ENCODE results near the gene CBFA2T2. TPM values are rescaled to one million over a fixed set of nuclear protein-coding genes. Genes with fewer than 3 reads are reported as not detected.

Gene CBFA2T2
- total and polyA plus RNA-seq, 2 donors (not counting 1 experiment from before 2014, with no cell fraction given) = 26.9 to 30.0 TPM

DNA sequence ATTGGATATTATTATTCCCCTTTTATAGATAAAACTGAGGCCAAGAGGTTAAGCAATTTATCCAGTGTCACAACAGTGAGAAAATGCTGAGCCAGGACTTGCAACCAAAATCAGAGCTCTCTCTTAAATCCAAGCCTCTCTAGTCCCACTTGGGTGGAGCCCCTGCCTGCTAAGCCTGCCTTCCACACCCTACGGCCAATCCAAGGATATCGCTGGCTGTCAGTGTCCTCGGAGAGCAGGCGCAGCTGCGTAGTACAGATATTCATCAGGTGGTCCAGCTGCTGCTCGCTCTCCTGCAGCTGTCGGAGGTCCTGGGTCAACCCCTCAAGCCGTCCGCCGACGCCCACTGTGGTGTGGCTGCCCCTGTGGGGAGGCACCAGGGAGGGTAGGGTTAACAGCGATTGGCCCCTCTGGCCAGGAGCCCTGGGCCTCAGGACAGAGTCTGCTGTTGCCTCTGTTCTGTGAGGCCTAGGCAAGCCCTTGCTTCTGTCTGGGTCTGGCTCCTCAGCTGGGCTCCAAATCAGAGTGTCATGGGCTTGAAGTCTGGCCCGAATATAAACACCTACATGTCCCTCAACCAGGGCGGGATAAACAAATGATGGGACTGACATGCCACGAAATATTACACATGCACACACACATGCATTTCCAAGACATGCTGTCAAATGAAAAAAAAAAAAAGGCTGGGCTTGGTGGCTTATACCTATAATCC is 188.3 kb downstream of the CBFA2T2 start:
- no peak for TF ChIP-seq EZH2 (IDR thresholded peaks at IDR 0.05; ENCODE audit: borderline replicate concordance, insufficient read depth, low read depth, low read length, poor library complexity, severe bottlenecking)
- TF ChIP-seq, protein P1, sequence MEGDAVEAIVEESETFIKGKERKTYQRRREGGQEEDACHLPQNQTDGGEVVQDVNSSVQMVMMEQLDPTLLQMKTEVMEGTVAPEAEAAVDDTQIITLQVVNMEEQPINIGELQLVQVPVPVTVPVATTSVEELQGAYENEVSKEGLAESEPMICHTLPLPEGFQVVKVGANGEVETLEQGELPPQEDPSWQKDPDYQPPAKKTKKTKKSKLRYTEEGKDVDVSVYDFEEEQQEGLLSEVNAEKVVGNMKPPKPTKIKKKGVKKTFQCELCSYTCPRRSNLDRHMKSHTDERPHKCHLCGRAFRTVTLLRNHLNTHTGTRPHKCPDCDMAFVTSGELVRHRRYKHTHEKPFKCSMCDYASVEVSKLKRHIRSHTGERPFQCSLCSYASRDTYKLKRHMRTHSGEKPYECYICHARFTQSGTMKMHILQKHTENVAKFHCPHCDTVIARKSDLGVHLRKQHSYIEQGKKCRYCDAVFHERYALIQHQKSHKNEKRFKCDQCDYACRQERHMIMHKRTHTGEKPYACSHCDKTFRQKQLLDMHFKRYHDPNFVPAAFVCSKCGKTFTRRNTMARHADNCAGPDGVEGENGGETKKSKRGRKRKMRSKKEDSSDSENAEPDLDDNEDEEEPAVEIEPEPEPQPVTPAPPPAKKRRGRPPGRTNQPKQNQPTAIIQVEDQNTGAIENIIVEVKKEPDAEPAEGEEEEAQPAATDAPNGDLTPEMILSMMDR (IDR thresholded peaks at IDR 0.05) = no peak
- H3K27me3 ChIP-seq (replicated peaks in 1 of 4; ENCODE audit: control extremely low read depth in 1 of 4, control insufficient read depth in 3 of 4, insufficient read depth in 4 of 4, low read length in 3 of 4) = no peaks in the 10 kb centered on the region
- peaks cover 34 to 37% of the 10 kb centered on the region in 2 donors for H3K4me1 ChIP-seq (ENCODE audit: control insufficient read depth in 2 of 2, insufficient read depth in 2 of 2, low read length in 2 of 2)
- peaks cover 41% of the 10 kb centered on the region for H3K4me1 Mint-ChIP-seq
- ChIA-PET POLR2A (no interaction called here), CTCF (interaction anchor here (1.7 to 2.2 kb wide), 2 partner anchors 10 to 11 kb away, joined by 5 to 29 read pairs; partner anchors contain the start of gene ACTL10)
- peaks cover 3% of the 10 kb centered on the region for H3K79me2 ChIP-seq (ENCODE audit: control insufficient read depth, insufficient read depth, low read length)
- H3K4me3 ChIP-seq (ENCODE audit: control extremely low read depth in 1 of 5, extremely low read depth in 1 of 5, insufficient read depth in 1 of 5, low read depth in 2 of 5, low read length in 4 of 5) = no peak overlapping the region
- no peaks in the 10 kb centered on the region for H3K9me3 Mint-ChIP-seq (ENCODE audit: insufficient read depth)
- H4K20me1 ChIP-seq (ENCODE audit: control insufficient read depth, insufficient read depth, low read length, poor library complexity, severe bottlenecking) = no peaks in the 10 kb centered on the region
- no peaks in the 10 kb centered on the region for H3K9me3 ChIP-seq (ENCODE audit: control extremely low read depth in 1 of 3, control insufficient read depth in 2 of 3, insufficient read depth in 1 of 3, low read length in 2 of 3)
- no peaks in the 10 kb centered on the region for H3K36me3 ChIP-seq (replicated peaks in 1 of 2; ENCODE audit: control extremely low read depth in 1 of 2, control insufficient read depth in 1 of 2, extremely low read depth in 1 of 2, insufficient read depth in 2 of 2, low read length in 1 of 2)
- H3K27me3 Mint-ChIP-seq = no peaks in the 10 kb centered on the region
- intact Hi-C loops (cut with micrococcal nuclease) = no loop called here
- no peak overlapping the region for H3K4me2 ChIP-seq (replicated peaks; ENCODE audit: low read depth, low read length, poor library complexity, severe bottlenecking)
- H3K27ac Mint-ChIP-seq = peak overlapping the region; percentile 32
- DNase-seq (no peak), ATAC-seq (ENCODE audit: low read depth) (no peak)
- H3K4me3 Mint-ChIP-seq = no peak overlapping the region
- H2AFZ ChIP-seq (ENCODE audit: insufficient read depth, low read depth, low read length, poor library complexity, severe bottlenecking) = no peak overlapping the region
- no peak overlapping the region for H3K27ac ChIP-seq (ENCODE audit: low read length in 2 of 2)
- no peak overlapping the region for H3K9ac ChIP-seq (ENCODE audit: low read length)
- WGBS (ENCODE audit: insufficient coverage) = 96% methylated on average over 15 of the region's 15 CpGs

Measured in B cell (primary cell).